Astrocyte of the cerebellum (primary cell): Measurements from ENCODE around the gene NOL7.

Source experiments
- DNase-seq: peaks from one replicate; pipeline ENCODE4 v3.0.0-alpha.2; 2011; ENCODE audit warnings: low read depth
- H3K4me3 ChIP-seq: 2 replicates; pipeline ENCODE4 v1.5.1; 2011; ENCODE audit warnings: mild to moderate bottlenecking, low read depth, low read length, moderate library complexity
- in situ Hi-C: cut with HindIII; loops from 2 replicates; pipeline ENCODE4 v1.10.0; 2017; ENCODE audit warnings: low sequenced_read_pairs
- TF ChIP-seq, protein P1 (sequence below): IDR thresholded peaks from 2 replicates; pipeline ENCODE4 v1.5.1; 2012; ENCODE audit warnings: low read length, low read depth, moderate library complexity, mild to moderate bottlenecking; ENCODE audit errors: missing control alignments

NOL7 gene

DNA sequence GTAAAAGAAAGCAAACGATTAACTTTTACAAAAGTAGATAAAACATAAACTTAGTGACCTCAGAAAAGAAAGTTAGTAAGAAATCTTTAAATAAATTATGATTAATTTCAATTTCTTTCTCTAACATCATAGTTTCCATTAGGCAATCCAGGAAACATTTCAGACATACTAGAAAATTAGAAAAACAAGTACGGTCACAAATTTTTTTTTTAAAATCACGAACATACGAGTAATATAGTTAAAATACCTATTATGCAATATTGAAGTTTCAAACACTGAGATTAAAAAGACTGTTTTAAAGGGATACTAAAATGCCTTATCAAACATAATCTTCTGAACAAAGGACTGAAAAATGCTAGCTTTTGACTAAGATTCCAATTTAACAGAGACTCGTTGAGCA is 26.2 kb downstream of the NOL7 start:
- no peak for DNase-seq
- no peak overlapping the region for H3K4me3 ChIP-seq
- TF ChIP-seq, protein P1, sequence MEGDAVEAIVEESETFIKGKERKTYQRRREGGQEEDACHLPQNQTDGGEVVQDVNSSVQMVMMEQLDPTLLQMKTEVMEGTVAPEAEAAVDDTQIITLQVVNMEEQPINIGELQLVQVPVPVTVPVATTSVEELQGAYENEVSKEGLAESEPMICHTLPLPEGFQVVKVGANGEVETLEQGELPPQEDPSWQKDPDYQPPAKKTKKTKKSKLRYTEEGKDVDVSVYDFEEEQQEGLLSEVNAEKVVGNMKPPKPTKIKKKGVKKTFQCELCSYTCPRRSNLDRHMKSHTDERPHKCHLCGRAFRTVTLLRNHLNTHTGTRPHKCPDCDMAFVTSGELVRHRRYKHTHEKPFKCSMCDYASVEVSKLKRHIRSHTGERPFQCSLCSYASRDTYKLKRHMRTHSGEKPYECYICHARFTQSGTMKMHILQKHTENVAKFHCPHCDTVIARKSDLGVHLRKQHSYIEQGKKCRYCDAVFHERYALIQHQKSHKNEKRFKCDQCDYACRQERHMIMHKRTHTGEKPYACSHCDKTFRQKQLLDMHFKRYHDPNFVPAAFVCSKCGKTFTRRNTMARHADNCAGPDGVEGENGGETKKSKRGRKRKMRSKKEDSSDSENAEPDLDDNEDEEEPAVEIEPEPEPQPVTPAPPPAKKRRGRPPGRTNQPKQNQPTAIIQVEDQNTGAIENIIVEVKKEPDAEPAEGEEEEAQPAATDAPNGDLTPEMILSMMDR, result no peak
- in situ Hi-C loops, result no loop called here

GRCh38 chr6:13643125-13643524 is 28.0 kb downstream of the NOL7 start:
- in situ Hi-C loops, result no loop called here
- no peak for DNase-seq
- TF ChIP-seq, protein P1, result no peak
- no peak overlapping the region for H3K4me3 ChIP-seq

- TF ChIP-seq, protein P1, result no peak
- in situ Hi-C loops, result no loop called here
- no peak for DNase-seq
- H3K4me3 ChIP-seq, result no peak overlapping the region
Observed at GRCh38 chr6:13648850-13649249, 33.7 kb downstream of the NOL7 start.

- in situ Hi-C loops, result no loop called here
- TF ChIP-seq, protein P1, result no peak
- DNase-seq, result no peak
- H3K4me3 ChIP-seq, result no peak overlapping the region
Observed at GRCh38 chr6:13649393-13649792, 34.3 kb downstream of the NOL7 start.

GRCh38 chr6:13653296-13653695 is 38.2 kb downstream of the NOL7 start:
- in situ Hi-C loops, result no loop called here
- H3K4me3 ChIP-seq, result no peak overlapping the region
- TF ChIP-seq, protein P1, result no peak
- no peak for DNase-seq

DNA sequence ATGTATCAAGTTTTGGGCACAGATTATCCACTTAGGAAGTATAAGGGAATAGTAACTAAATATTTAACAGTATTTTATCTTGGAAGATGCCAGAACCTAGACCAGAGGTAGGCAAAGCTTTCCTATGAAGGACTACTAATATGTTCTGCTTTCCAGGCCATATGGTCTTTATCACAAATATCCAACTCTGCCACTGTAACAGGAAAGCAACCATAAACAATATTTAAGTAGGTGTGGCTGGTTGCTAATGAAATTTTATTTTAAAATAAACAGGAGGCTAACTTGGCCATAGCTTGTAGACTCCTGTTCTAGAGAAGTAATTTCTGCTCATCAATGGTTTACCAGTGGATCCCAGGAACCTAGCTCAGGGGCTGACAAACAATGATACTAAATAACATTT is 39.4 kb downstream of the NOL7 start:
- TF ChIP-seq, protein P1, result no peak
- no peak for DNase-seq
- in situ Hi-C loops, result no loop called here
- no peak overlapping the region for H3K4me3 ChIP-seq

DNA sequence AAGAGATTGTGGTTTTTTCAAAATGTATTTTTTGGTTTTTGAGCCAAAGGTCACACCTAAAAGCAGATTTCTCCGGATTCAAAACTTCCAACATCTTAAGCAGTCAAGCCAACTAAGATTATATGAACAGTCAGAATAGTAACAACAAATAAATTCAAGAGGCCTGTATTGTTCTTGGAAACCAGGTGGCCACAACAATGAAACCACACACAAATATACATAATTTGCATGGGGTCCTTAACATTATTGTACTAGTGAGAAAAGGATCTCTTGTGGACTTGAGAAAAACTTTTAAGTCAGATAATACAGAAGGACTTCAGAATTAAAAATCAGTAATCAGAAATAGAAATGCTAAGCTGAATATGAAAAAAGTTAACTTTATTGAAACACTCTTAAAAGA is 40.6 kb downstream of the NOL7 start:
- H3K4me3 ChIP-seq, result no peak overlapping the region
- in situ Hi-C loops, result no loop called here
- no peak for DNase-seq
- TF ChIP-seq, protein P1, result no peak
